K562 (cell line): ENCODE results near the gene SMIM3. TPM values are rescaled to one million over a fixed set of nuclear protein-coding genes. Genes with fewer than 3 reads are reported as not detected.

Source experiments
- BRD4 ChIP-seq: fragments of 200-600 bp; sonication (generic); IDR thresholded peaks from 2 replicates; pipeline ENCODE4 v1.6.1; 2017; ENCODE audit warnings: inconsistent platforms
- CBFA2T3 ChIP-seq: fragments of 450-650 bp; IDR thresholded peaks from 2 replicates; pipeline ENCODE4 v1.6.1; 2017
- CBX2 ChIP-seq: fragments of 200-600 bp; sonication (generic); IDR thresholded peaks from one replicate; pipeline ENCODE4 v1.6.1; 2012; ENCODE audit warnings: mild to moderate bottlenecking, low read length, inconsistent platforms; ENCODE audit not compliant: insufficient read depth, poor library complexity, severe bottlenecking
- DPF2 ChIP-seq: fragments of 450-650 bp; IDR thresholded peaks from 2 replicates; pipeline ENCODE4 v1.6.1; 2016
- FOSL1 ChIP-seq: fragments of 200-800 bp; sonication (Bioruptor generic); conservative IDR thresholded peaks from 2 replicates; pipeline ENCODE4 v1.6.1; 2016; ENCODE audit warnings: missing genetic modification characterization, missing compliant biosample characterization
- HEY1 ChIP-seq: fragments of 250-450 bp; sonication (Bioruptor Pico); IDR thresholded peaks from 2 replicates; pipeline ENCODE4 v1.5.0; 2020; ENCODE audit warnings: mild to moderate bottlenecking, moderate library complexity, borderline replicate concordance
- HSF4 ChIP-seq: fragments of 250-450 bp; sonication (Bioruptor Pico); IDR thresholded peaks from 2 replicates; pipeline ENCODE4 v2.1.2; 2022; ENCODE audit warnings: mild to moderate bottlenecking, moderate library complexity, borderline replicate concordance
- MBD2 ChIP-seq: sonication (generic); IDR thresholded peaks from 2 replicates; pipeline ENCODE4 v1.6.1; 2016; ENCODE audit warnings: low read depth, borderline replicate concordance
- MTA1 ChIP-seq: fragments of 450-650 bp; IDR thresholded peaks from 2 replicates; pipeline ENCODE4 v1.6.1; 2017; ENCODE audit warnings: borderline replicate concordance
- PCBP2 ChIP-seq: fragments of 200-400 bp; formaldehyde crosslinking; IDR thresholded peaks from 2 replicates; pipeline ENCODE4 v1.6.1; 2018; ENCODE audit warnings: low read length, low read depth, mild to moderate bottlenecking, moderate library complexity; ENCODE audit not compliant: poor library complexity, severe bottlenecking
- PHTF2 ChIP-seq: fragments of 250-450 bp; sonication (Bioruptor Pico); IDR thresholded peaks from 2 replicates; pipeline ENCODE4 v1.5.0; 2021; ENCODE audit warnings: mild to moderate bottlenecking
- RAD51 ChIP-seq: fragments of 450-650 bp; IDR thresholded peaks from 2 replicates; pipeline ENCODE4 v1.7.1; 2016; ENCODE audit warnings: low read depth, mild to moderate bottlenecking, borderline replicate concordance
- RBM15 ChIP-seq: fragments of 200-400 bp; formaldehyde crosslinking; IDR thresholded peaks from 2 replicates; pipeline ENCODE4 v1.6.1; 2018; ENCODE audit warnings: mild to moderate bottlenecking, low read length, moderate library complexity; ENCODE audit not compliant: insufficient read depth
- STAT5B ChIP-seq: fragments of 250-450 bp; sonication (Bioruptor Pico); IDR thresholded peaks from 2 replicates; pipeline ENCODE4 v1.8.0; 2021; ENCODE audit warnings: mild to moderate bottlenecking, inconsistent platforms
- SUPT5H ChIP-seq: fragments of 450-650 bp; IDR thresholded peaks from 2 replicates; pipeline ENCODE4 v1.6.1; 2016
- ZBED1 ChIP-seq: IDR thresholded peaks from 2 replicates; pipeline ENCODE4 v1.6.1; 2014
- ZNF197 ChIP-seq: fragments of 200-800 bp; sonication (Bioruptor generic); IDR thresholded peaks from 2 replicates; pipeline ENCODE4 v1.6.1; 2016; ENCODE audit warnings: low read depth, missing genetic modification characterization, missing compliant biosample characterization
- ZNF324 ChIP-seq: fragments of 250-450 bp; sonication (Bioruptor Pico); IDR thresholded peaks from 2 replicates; pipeline ENCODE4 v1.4.0; 2020; ENCODE audit warnings: mild to moderate bottlenecking
- ZNF699 ChIP-seq: fragments of 250-450 bp; sonication (Bioruptor Pico); IDR thresholded peaks from 2 replicates; pipeline ENCODE4 v1.8.0; 2021; ENCODE audit warnings: mild to moderate bottlenecking, moderate library complexity; ENCODE audit not compliant: insufficient replicate concordance
- ZNF830 ChIP-seq: fragments of 250-450 bp; sonication (Bioruptor Pico); IDR thresholded peaks from 2 replicates; pipeline ENCODE4 v1.5.0; 2021; ENCODE audit warnings: mild to moderate bottlenecking
- polyA plus RNA-seq, 8 experiments: library from polyadenylated mRNA; depleted of rRNA in 4 of 8; stranded (reverse) in 5 of 8; unstranded in 3 of 8; fragments of >200 nt; fragmentation: Nextera tagmentation in 2 of 8; fragmentation: Illumina TruSeq in 1 of 8; extraction: Ambion mirVana in 2 of 8; extraction: Trizol in 1 of 8; gene quantifications; 2 replicates each; pipeline versions ENCODE4 v1.2.1 to v1.2.3, GENCODE V29; 2011 to 2014; ENCODE audit warnings: inconsistent platforms in 1 of 8, missing spikeins in 1 of 8
- total RNA-seq, 7 experiments: library from RNA; depleted of rRNA in 6 of 7; stranded (reverse); fragments of >200 nt in 6 of 7; fragmentation: Illumina TruSeq in 2 of 7; extraction: Trizol in 2 of 7; gene quantifications; 2 replicates each; pipeline versions ENCODE4 v1.2.1 to v1.2.3, GENCODE V29; 2011 to 2021; ENCODE audit warnings: low replicate concordance in 1 of 7
- TF ChIP-seq, protein P1 (sequence below): fragments of 250-450 bp; sonication (Bioruptor Pico); IDR thresholded peaks from 2 replicates; pipeline ENCODE4 v1.8.0; 2022; ENCODE audit warnings: moderate library complexity, mild to moderate bottlenecking, inconsistent platforms
- TF ChIP-seq, protein P2 (sequence below): IDR thresholded peaks from 3 replicates; pipeline ENCODE4 v1.6.1; 2011; ENCODE audit warnings: borderline replicate concordance, mild to moderate bottlenecking, moderate library complexity; ENCODE audit not compliant: insufficient read length; ENCODE audit errors: extremely low read depth
- TF ChIP-seq, protein P3 (sequence below): fragments of 250-450 bp; sonication (Bioruptor Pico); IDR thresholded peaks from 2 replicates; pipeline ENCODE4 v1.8.0; 2022; ENCODE audit warnings: inconsistent platforms, mild to moderate bottlenecking, moderate library complexity, borderline replicate concordance
- TF ChIP-seq, protein P4 (sequence below): fragments of 450-650 bp; IDR thresholded peaks from 2 replicates; pipeline ENCODE4 v1.6.1; 2016

Gene SMIM3
- total and polyA plus RNA-seq, 9 of the 15 experiments (the other 6 are each of a cell fraction or from before 2014, with no cell fraction given), result 4.1 to 27.7 (median 13.6) TPM

DNA sequence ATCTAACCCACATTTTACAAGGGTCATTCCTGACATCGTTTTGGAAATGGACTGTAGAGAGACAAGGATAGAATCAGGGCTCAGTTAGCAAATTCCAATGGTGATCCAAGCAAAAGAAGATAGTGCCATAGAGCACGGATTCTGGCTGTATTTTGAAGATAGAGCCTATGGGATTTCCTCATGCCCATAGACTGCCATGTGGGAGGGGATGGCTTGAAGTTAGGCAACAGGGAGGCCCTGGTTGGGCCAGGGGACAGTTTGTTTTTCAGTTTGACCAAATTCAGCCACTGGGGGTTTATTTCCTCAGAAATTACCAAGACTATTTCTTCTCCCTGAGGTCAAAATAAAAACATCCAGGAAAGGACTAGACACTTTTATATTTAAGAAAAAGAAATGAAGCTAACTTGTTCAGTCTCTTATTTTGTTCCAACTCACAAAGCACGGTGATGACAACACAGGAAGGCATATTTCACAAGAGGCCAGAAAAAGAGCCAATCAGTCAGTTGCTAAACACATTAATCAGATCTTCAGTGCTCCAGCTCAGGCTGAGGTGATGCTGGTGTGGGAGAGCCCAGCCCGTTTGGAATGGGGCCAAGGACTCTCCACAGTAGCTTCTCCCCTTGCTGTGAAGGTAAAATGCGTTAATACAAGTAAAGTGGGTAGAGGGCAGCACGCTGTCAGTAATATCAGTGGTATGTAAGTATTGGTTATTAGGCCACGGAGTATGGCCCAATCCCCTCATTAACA lies 15.4 kb upstream of the SMIM3 start (continued):
- TF ChIP-seq PHTF2 (CRISPR knock-in tag), result no peak
- TF ChIP-seq RBM15, result no peak
- no peak for TF ChIP-seq PCBP2
- peak; percentile 53 for TF ChIP-seq FOSL1
- no peak for TF ChIP-seq ZNF699 (CRISPR knock-in tag)
- peak; percentile 76; the same call in 1 of the 2 replicates for TF ChIP-seq BRD4
- no peak for TF ChIP-seq SUPT5H
- no peak; the same call in 1 of the 2 replicates for TF ChIP-seq ZNF197 (CRISPR knock-in tag)
- TF ChIP-seq, protein P1, sequence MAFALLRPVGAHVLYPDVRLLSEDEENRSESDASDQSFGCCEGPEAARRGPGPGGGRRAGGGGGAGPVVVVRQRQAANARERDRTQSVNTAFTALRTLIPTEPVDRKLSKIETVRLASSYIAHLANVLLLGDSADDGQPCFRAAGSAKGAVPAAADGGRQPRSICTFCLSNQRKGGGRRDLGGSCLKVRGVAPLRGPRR, result 0 out of 2 replicates have a peak, but pooled peaks have one; percentile 10
- 0 out of 2 replicates have a peak, but pooled peaks have one; percentile 78 for TF ChIP-seq ZNF830 (CRISPR knock-in tag)
- TF ChIP-seq CBX2, result no peak
- TF ChIP-seq ZBED1, result no peak
- no peak; the same call in 1 of the 2 replicates for TF ChIP-seq CBFA2T3
- peak; percentile 38; the same call in 1 of the 2 replicates for TF ChIP-seq MBD2
- TF ChIP-seq, protein P2, sequence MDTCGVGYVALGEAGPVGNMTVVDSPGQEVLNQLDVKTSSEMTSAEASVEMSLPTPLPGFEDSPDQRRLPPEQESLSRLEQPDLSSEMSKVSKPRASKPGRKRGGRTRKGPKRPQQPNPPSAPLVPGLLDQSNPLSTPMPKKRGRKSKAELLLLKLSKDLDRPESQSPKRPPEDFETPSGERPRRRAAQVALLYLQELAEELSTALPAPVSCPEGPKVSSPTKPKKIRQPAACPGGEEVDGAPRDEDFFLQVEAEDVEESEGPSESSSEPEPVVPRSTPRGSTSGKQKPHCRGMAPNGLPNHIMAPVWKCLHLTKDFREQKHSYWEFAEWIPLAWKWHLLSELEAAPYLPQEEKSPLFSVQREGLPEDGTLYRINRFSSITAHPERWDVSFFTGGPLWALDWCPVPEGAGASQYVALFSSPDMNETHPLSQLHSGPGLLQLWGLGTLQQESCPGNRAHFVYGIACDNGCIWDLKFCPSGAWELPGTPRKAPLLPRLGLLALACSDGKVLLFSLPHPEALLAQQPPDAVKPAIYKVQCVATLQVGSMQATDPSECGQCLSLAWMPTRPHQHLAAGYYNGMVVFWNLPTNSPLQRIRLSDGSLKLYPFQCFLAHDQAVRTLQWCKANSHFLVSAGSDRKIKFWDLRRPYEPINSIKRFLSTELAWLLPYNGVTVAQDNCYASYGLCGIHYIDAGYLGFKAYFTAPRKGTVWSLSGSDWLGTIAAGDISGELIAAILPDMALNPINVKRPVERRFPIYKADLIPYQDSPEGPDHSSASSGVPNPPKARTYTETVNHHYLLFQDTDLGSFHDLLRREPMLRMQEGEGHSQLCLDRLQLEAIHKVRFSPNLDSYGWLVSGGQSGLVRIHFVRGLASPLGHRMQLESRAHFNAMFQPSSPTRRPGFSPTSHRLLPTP, result no peak
- TF ChIP-seq, protein P3, sequence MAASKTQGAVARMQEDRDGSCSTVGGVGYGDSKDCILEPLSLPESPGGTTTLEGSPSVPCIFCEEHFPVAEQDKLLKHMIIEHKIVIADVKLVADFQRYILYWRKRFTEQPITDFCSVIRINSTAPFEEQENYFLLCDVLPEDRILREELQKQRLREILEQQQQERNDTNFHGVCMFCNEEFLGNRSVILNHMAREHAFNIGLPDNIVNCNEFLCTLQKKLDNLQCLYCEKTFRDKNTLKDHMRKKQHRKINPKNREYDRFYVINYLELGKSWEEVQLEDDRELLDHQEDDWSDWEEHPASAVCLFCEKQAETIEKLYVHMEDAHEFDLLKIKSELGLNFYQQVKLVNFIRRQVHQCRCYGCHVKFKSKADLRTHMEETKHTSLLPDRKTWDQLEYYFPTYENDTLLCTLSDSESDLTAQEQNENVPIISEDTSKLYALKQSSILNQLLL, result no peak
- no peak for TF ChIP-seq HEY1 (CRISPR knock-in tag)
- TF ChIP-seq DPF2, result peak; percentile 80
- TF ChIP-seq ZNF324, result 0 out of 2 replicates have a peak, but pooled peaks have one; percentile 19
- TF ChIP-seq, protein P4, sequence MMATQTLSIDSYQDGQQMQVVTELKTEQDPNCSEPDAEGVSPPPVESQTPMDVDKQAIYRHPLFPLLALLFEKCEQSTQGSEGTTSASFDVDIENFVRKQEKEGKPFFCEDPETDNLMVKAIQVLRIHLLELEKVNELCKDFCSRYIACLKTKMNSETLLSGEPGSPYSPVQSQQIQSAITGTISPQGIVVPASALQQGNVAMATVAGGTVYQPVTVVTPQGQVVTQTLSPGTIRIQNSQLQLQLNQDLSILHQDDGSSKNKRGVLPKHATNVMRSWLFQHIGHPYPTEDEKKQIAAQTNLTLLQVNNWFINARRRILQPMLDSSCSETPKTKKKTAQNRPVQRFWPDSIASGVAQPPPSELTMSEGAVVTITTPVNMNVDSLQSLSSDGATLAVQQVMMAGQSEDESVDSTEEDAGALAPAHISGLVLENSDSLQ, result peak; percentile 95
- TF ChIP-seq RAD51, result no peak
- no peak for TF ChIP-seq HSF4 (CRISPR knock-in tag)
- TF ChIP-seq STAT5B (CRISPR knock-in tag), result no peak
- no peak for TF ChIP-seq MTA1
